Hepatocyte (in vitro differentiated cells): ENCODE measurements around the gene C15orf61.

Experiments
- CTCF ChIP-seq: fragments of 200-600 bp; sonication (generic); IDR thresholded peaks from 2 replicates; pipeline ENCODE4 v1.5.1; 2016; ENCODE audit warnings: antibody characterized with exemption, mild to moderate bottlenecking; ENCODE audit not compliant: poor library complexity
- EZH2 ChIP-seq: fragments of 200-600 bp; sonication (generic); IDR thresholded peaks from 2 replicates; pipeline ENCODE4 v1.6.1; 2016; ENCODE audit warnings: antibody characterized with exemption, mild to moderate bottlenecking, borderline replicate concordance

GRCh38 chr15:67515090-67515489 is 5.8 kb upstream of the C15orf61 start:
- no peak for TF ChIP-seq EZH2
- TF ChIP-seq CTCF, result no peak
